GM18526 (cell line): Measurements from ENCODE around the gene SCAF8.

Experiments used
- POLR2A ChIP-seq: IDR thresholded peaks from 3 replicates; pipeline ENCODE4 v1.6.1; 2011; ENCODE audit not compliant: insufficient read length; ENCODE audit errors: extremely low read depth

The SCAF8 gene

GRCh38 chr6:154847318-154847717, 114.1 kb downstream of the SCAF8 start:
- no peak for TF ChIP-seq POLR2A

- TF ChIP-seq POLR2A = no peak
These were observed 115.4 kb downstream of the SCAF8 start for GRCh38 chr6:154848580-154848979.

- TF ChIP-seq POLR2A = no peak
These were observed 116.3 kb downstream of the SCAF8 start for GRCh38 chr6:154849475-154849874.

- no peak for TF ChIP-seq POLR2A
These were observed 119.5 kb downstream of the SCAF8 start for GRCh38 chr6:154852687-154853086.

GRCh38 chr6:154857529-154857928, 124.3 kb downstream of the SCAF8 start:
- TF ChIP-seq POLR2A = no peak

- TF ChIP-seq POLR2A = no peak
These were observed 128.6 kb downstream of the SCAF8 start for GRCh38 chr6:154861825-154862224.

- no peak for TF ChIP-seq POLR2A
These were observed 129.3 kb downstream of the SCAF8 start for GRCh38 chr6:154862536-154862935.

GRCh38 chr6:154864066-154864430, 130.8 kb downstream of the SCAF8 start:
- no peak for TF ChIP-seq POLR2A

GRCh38 chr6:154865291-154865690, 132.1 kb downstream of the SCAF8 start:
- TF ChIP-seq POLR2A = no peak

- TF ChIP-seq POLR2A = no peak
These were observed 135.0 kb downstream of the SCAF8 start for GRCh38 chr6:154868143-154868594.

GRCh38 chr6:154872542-154873114, 139.4 kb downstream of the SCAF8 start:
- no peak for TF ChIP-seq POLR2A

GRCh38 chr6:154873546-154873945, 140.3 kb downstream of the SCAF8 start:
- no peak for TF ChIP-seq POLR2A

- TF ChIP-seq POLR2A = no peak
These were observed 141.8 kb downstream of the SCAF8 start for GRCh38 chr6:154874773-154875592.

GRCh38 chr6:154876486-154877280, 143.5 kb downstream of the SCAF8 start:
- TF ChIP-seq POLR2A = no peak

GRCh38 chr6:154878871-154879491, 145.8 kb downstream of the SCAF8 start:
- no peak for TF ChIP-seq POLR2A
